Gastroesophageal sphincter (tissue), 3 donors: Measurements from ENCODE around the gene NSD2.

Experiments used
- CTCF ChIP-seq, 4 experiments: fragments of 200-600 bp in 2 of 4; fragments of 450-650 bp in 2 of 4; sonication (generic) in 1 of 4; IDR thresholded peaks; one replicate each; pipeline ENCODE4 v1.5.1; 2017 to 2019; ENCODE audit warnings: antibody characterized with exemption in 4 of 4, mild to moderate bottlenecking in 2 of 4, moderate library complexity in 2 of 4
- EP300 ChIP-seq: sonication (generic); formaldehyde crosslinking; IDR thresholded peaks from one replicate; pipeline ENCODE4 v1.6.1; 2017; ENCODE audit warnings: antibody characterized with exemption, mild to moderate bottlenecking
- POLR2A ChIP-seq, 2 donors: fragments of 450-650 bp; IDR thresholded peaks; one replicate each; pipeline ENCODE4 v1.6.1; 2017; ENCODE audit warnings: antibody characterized with exemption in 2 of 2, mild to moderate bottlenecking in 2 of 2, moderate library complexity in 1 of 2
- POLR2AphosphoS5 ChIP-seq: sonication (generic); formaldehyde crosslinking; IDR thresholded peaks from one replicate; pipeline ENCODE4 v1.6.1; 2017; ENCODE audit warnings: antibody characterized with exemption

- no peak for TF ChIP-seq CTCF (IDR thresholded peaks at IDR 0.05)
- TF ChIP-seq POLR2AphosphoS5: no peak
- TF ChIP-seq POLR2A (IDR thresholded peaks at IDR 0.05): no peak
- no peak for TF ChIP-seq EP300
Observed at GRCh38 chr4:1854752-1855151, 16.4 kb upstream of the NSD2 start.
